ENCODE data around the gene TRIM56. TPM values are rescaled to one million over a fixed set of nuclear protein-coding genes. Genes with fewer than 3 reads are reported as not detected.

Gene TRIM56
- total and polyA plus RNA-seq, 2 of the 13 experiments (the other 11 are each of a cell fraction or from before 2014, with no cell fraction given) = 3.2 to 7.1 TPM

- TF ChIP-seq NR2F1 (CRISPR knock-in tag; IDR thresholded peaks at IDR 0.05) (no peak), ZBTB3 (CRISPR knock-in tag; IDR thresholded peaks at IDR 0.05; ENCODE audit: borderline replicate concordance, low read depth) (no peak), FOXK2 (IDR thresholded peaks at IDR 0.05) (no peak), ZNF598 (CRISPR knock-in tag; IDR thresholded peaks at IDR 0.05; ENCODE audit: borderline replicate concordance) (0 out of 2 replicates have a peak, but pooled peaks have one; percentile 26), DR1 (CRISPR knock-in tag; IDR thresholded peaks at IDR 0.05) (no peak), ZNF678 (CRISPR knock-in tag; IDR thresholded peaks at IDR 0.05) (no peak), ZNF660 (CRISPR knock-in tag; IDR thresholded peaks at IDR 0.05; ENCODE audit: borderline replicate concordance, low read depth) (no peak), TRIM24 (CRISPR knock-in tag; IDR thresholded peaks at IDR 0.05) (no peak), ZNF496 (CRISPR knock-in tag; IDR thresholded peaks at IDR 0.05; ENCODE audit: insufficient replicate concordance) (no peak), ZNF180 (CRISPR knock-in tag; IDR thresholded peaks at IDR 0.05; ENCODE audit: borderline replicate concordance, low read depth) (no peak), PHB2 (IDR thresholded peaks at IDR 0.05; ENCODE audit: partially characterized antibody) (no peak), GFI1 (CRISPR knock-in tag; IDR thresholded peaks at IDR 0.05; ENCODE audit: borderline replicate concordance) (peak; percentile 44; the same call in 1 of the 2 replicates), ZNF44 (CRISPR knock-in tag; IDR thresholded peaks at IDR 0.05) (no peak), ZNF460 (CRISPR knock-in tag; IDR thresholded peaks at IDR 0.05; ENCODE audit: borderline replicate concordance) (no peak), BHLHE40 (IDR thresholded peaks at IDR 0.05; ENCODE audit: low read length) (no peak), ATAD3A (CRISPR knock-in tag; IDR thresholded peaks at IDR 0.05) (no peak), ZNF576 (CRISPR knock-in tag; IDR thresholded peaks at IDR 0.05) (no peak), ELF1 (CRISPR knock-in tag; IDR thresholded peaks at IDR 0.05) (no peak)
- TF ChIP-seq, protein P1, sequence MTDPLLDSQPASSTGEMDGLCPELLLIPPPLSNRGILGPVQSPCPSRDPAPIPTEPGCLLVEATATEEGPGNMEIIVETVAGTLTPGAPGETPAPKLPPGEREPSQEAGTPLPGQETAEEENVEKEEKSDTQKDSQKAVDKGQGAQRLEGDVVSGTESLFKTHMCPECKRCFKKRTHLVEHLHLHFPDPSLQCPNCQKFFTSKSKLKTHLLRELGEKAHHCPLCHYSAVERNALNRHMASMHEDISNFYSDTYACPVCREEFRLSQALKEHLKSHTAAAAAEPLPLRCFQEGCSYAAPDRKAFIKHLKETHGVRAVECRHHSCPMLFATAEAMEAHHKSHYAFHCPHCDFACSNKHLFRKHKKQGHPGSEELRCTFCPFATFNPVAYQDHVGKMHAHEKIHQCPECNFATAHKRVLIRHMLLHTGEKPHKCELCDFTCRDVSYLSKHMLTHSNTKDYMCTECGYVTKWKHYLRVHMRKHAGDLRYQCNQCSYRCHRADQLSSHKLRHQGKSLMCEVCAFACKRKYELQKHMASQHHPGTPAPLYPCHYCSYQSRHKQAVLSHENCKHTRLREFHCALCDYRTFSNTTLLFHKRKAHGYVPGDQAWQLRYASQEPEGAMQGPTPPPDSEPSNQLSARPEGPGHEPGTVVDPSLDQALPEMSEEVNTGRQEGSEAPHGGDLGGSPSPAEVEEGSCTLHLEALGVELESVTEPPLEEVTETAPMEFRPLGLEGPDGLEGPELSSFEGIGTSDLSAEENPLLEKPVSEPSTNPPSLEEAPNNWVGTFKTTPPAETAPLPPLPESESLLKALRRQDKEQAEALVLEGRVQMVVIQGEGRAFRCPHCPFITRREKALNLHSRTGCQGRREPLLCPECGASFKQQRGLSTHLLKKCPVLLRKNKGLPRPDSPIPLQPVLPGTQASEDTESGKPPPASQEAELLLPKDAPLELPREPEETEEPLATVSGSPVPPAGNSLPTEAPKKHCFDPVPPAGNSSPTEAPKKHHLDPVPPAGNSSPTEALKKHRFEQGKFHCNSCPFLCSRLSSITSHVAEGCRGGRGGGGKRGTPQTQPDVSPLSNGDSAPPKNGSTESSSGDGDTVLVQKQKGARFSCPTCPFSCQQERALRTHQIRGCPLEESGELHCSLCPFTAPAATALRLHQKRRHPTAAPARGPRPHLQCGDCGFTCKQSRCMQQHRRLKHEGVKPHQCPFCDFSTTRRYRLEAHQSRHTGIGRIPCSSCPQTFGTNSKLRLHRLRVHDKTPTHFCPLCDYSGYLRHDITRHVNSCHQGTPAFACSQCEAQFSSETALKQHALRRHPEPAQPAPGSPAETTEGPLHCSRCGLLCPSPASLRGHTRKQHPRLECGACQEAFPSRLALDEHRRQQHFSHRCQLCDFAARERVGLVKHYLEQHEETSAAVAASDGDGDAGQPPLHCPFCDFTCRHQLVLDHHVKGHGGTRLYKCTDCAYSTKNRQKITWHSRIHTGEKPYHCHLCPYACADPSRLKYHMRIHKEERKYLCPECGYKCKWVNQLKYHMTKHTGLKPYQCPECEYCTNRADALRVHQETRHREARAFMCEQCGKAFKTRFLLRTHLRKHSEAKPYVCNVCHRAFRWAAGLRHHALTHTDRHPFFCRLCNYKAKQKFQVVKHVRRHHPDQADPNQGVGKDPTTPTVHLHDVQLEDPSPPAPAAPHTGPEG (CRISPR knock-in tag; IDR thresholded peaks at IDR 0.05) = 0 out of 2 replicates have a peak, but pooled peaks have one; percentile 22
- TF ChIP-seq, protein P2, sequence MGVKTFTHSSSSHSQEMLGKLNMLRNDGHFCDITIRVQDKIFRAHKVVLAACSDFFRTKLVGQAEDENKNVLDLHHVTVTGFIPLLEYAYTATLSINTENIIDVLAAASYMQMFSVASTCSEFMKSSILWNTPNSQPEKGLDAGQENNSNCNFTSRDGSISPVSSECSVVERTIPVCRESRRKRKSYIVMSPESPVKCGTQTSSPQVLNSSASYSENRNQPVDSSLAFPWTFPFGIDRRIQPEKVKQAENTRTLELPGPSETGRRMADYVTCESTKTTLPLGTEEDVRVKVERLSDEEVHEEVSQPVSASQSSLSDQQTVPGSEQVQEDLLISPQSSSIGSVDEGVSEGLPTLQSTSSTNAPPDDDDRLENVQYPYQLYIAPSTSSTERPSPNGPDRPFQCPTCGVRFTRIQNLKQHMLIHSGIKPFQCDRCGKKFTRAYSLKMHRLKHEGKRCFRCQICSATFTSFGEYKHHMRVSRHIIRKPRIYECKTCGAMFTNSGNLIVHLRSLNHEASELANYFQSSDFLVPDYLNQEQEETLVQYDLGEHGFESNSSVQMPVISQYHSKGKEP (CRISPR knock-in tag; IDR thresholded peaks at IDR 0.05) = no peak
- TF ChIP-seq, protein P3, sequence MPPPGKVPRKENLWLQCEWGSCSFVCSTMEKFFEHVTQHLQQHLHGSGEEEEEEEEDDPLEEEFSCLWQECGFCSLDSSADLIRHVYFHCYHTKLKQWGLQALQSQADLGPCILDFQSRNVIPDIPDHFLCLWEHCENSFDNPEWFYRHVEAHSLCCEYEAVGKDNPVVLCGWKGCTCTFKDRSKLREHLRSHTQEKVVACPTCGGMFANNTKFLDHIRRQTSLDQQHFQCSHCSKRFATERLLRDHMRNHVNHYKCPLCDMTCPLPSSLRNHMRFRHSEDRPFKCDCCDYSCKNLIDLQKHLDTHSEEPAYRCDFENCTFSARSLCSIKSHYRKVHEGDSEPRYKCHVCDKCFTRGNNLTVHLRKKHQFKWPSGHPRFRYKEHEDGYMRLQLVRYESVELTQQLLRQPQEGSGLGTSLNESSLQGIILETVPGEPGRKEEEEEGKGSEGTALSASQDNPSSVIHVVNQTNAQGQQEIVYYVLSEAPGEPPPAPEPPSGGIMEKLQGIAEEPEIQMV (CRISPR knock-in tag; IDR thresholded peaks at IDR 0.05; ENCODE audit: low read depth) = no peak
These were observed 14.9 kb downstream of the TRIM56 start (continued) for GRCh38 chr7:101099969-101100781.
